Stimulated activated CD4-positive, alpha-beta T cell treated with anti-CD3 and anti-CD28 coated beads, Interleukin-4, amount 100 ng/mL, for 48 hours (primary cell): Measurements from ENCODE around the gene SRA1.

Experiments used
- DNase-seq, 2 donors: peaks; one replicate each; pipeline ENCODE4 v3.0.0-alpha.2; 2020; ENCODE audit warnings: low read depth in 2 of 2

The SRA1 gene

GRCh38 chr5:140550147-140551079, 6.9 kb downstream of the SRA1 start:
- no peak for DNase-seq

- DNase-seq, result no peak
Measured at GRCh38 chr5:140549237-140550144, 7.8 kb downstream of the SRA1 start.

GRCh38 chr5:140548791-140549190, 8.5 kb downstream of the SRA1 start:
- no peak for DNase-seq

- DNase-seq, result no peak
Measured at GRCh38 chr5:140548300-140548688, 9.0 kb downstream of the SRA1 start.

- peak; percentile 78 to 86 for DNase-seq
Measured at GRCh38 chr5:140547508-140548299, 9.6 kb downstream of the SRA1 start, which contains the start of gene EIF4EBP3. Gene EIF4EBP3, plus strand, starts transcription at chr5:140547662. Its CDS starts 76 bp downstream, at chr5:140547738.

GRCh38 chr5:140546851-140547507, 10.3 kb downstream of the SRA1 start:
- DNase-seq, result no peak

GRCh38 chr5:140545606-140546005, 11.7 kb downstream of the SRA1 start:
- no peak for DNase-seq

- no peak for DNase-seq
Measured at GRCh38 chr5:140544986-140545385, 12.3 kb downstream of the SRA1 start.

GRCh38 chr5:140542972-140543371, 14.3 kb downstream of the SRA1 start:
- DNase-seq, result no peak

- no peak for DNase-seq
Measured at GRCh38 chr5:140540227-140540626, 17.0 kb downstream of the SRA1 start.

- DNase-seq, result no peak
Measured at GRCh38 chr5:140524003-140524402, 33.3 kb downstream of the SRA1 start.

- no peak for DNase-seq
Measured at GRCh38 chr5:140513124-140513523, 44.1 kb downstream of the SRA1 start.

- DNase-seq, result no peak
Measured at GRCh38 chr5:140509898-140510297, 47.4 kb downstream of the SRA1 start.

- no peak for DNase-seq
Measured at GRCh38 chr5:140502834-140503233, 54.4 kb downstream of the SRA1 start.
